Medulla oblongata (tissue), 1 donor: ENCODE measurements around the gene DIP2C.
A peak's percentile ranks its signal among the peaks of the same experiment; 100 is the strongest.

ENCODE experiments used
- DNase-seq: peaks from one replicate; pipeline ENCODE4 v3.0.0-alpha.2; 2015; ENCODE audit errors: extremely low spot score

DIP2C gene

DNA sequence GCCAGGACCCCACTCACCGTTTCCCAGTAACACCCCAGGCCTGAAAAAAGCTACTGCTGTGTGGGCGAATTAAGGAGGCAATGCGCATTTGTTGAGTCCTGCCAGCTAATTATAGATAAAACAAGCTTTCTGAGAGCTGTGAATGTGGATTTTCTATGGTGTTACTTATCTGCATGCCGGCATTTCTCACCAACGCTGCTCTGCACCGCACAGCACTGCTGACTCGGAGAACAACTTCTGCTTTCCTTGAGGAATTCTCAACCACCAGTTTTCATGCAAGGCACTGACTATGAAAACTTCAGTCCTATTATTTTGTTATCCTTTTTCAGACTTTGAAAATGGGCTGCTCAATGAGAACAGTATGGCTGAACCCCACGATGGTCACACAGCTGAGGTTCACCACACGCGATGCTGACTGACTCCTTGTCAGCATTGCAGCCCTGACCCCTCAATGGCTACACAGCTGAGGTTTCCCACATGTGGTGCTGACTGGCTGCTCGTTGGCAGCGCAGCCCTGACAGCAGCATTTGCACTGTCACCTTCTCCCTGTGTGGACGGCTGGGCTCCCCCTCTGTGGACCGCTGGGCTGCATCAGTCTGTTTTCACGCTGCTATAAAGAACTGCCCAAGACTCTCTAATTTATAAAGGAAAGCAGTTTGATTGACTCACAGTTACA, 190.6 kb downstream of the DIP2C start:
- DNase-seq: no peak

DNA sequence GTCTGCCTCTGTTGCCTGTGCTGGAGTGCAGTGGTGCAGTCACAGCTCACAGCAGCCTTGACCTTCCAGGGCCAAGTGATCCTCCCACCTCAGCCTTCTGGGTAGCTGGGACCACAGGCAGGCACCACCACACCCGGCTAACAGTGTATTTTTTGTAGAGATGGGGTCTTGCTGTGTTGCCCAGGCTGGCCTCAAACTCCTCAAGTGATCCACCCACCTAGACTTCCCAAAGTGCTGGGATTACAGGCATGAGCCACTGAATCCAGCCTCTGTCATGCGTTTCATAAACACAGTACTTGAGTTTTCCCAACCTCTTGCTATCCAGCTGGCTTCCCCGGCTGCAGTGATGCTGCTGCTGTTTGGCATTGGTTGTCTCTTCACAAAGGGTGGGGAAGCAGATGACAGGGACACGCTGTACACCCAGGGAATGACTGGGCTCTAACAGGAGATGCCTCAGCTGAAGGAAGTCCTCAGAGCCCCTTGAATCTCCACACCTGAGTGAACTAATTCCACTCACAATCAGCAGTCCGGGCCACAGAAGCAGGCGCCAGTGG, 191.5 kb downstream of the DIP2C start:
- no peak for DNase-seq

DNA sequence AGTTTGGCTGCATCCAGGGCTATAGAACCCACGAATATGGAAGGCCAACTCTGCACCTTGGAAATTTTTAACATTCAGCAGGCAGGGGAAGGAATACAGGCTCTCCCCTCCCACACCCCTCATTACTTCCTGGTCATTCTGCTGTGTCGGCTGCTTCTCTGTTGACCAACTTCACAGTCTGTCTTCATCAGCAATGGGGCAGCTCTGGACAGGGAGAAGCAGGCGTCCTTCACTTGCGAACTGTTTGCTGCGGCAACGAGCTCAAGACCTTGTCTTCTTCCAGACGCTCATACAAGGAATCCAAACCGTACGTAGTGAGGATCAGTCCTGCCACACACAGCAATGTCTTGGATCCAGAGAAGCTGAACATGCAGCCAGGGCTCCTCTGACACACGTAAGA, 192.2 kb downstream of the DIP2C start:
- no peak for DNase-seq

DNA sequence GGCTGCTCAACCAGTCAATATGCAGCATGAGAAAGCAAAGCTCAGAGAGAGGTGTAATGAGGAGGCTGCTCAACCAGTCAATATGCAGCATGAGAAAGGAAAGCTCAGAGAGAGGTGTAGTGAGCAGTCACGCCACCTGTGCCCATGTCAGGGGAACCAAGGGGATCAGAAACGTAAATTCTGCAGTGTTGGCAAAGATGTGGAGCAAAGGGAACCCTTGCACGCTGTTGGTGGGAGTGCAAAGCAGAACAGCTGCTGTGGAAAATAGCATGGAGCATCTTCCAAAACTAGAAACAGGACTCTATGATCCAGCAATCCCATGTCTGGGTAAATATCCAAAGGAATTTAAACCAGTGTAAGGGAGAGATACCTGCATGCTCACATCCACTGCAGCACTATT, 194.9 kb downstream of the DIP2C start:
- DNase-seq: no peak

DNA sequence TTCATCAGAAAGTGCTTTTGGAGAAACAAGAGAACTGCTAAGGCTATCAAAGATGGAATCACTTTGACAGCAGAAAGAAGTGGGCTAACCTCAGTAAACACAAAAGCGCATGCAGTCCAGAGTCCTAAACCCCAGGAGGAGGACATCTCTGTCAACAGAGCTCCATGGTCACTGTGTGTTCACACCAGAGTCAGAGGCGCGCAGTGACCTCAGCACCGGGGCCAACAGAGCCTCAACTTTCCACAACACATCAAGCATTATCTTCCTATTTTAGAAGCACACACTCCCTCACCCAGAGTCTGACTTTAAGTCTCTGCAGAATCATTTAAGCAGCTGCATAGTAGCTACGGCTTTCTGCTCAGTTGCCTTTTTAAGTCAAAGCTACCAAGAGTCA, 195.3 kb downstream of the DIP2C start:
- no peak for DNase-seq

DNA sequence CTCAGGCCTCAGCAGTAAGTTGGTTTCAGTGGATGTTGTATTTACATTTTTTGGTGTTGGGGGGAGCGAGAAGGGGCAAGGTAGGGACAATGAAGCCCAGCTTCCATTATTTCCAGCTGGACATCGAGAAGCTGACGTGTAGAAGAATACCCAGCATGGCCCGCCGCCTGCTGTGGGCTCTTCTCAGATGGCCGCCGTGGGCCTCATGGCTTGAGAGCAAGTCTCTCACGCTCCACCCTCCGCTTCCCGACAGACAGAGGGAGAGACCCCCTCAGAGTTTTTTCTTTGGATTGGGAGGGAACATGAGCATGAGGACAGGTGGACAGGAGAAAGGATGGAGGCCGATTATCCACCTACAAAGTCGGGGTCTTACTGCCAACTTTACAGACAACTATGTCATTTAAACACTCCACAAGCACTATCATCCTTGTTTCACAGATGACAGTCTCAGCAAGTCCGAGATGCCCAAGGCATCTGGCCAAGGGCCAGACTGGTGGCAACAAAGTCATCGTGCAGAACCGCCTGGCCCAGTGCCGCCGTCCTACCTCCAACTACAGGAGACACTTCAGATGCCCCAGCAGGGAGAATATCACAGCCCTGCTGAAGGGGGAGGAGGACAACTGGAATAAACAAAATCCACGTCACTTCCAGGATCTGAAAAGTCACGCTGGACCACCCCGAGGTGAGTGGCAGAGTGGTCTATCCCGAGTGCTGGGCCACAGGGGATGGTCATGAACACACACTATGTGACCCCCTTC, 195.9 kb downstream of the DIP2C start:
- no peak for DNase-seq

DNA sequence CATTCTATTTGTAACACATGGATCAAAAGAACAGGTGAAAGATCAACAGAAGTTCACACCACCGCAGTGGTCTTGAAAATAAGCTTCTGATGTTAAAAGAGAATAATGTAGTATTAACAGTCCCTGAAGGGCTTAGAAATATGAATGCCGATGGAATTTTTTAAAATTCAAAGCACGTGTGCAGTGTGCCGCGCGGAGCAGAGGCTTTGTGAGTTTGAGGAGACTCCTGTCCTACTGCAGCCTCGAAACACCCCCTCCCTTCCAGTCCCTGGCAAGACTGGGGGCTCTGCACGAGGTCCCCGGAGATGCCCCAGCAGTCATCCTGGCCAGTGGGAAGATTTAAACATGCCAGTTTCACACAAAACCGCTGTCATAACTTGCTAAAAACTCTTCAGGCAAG, 196.6 kb downstream of the DIP2C start:
- DNase-seq: no peak

DNA sequence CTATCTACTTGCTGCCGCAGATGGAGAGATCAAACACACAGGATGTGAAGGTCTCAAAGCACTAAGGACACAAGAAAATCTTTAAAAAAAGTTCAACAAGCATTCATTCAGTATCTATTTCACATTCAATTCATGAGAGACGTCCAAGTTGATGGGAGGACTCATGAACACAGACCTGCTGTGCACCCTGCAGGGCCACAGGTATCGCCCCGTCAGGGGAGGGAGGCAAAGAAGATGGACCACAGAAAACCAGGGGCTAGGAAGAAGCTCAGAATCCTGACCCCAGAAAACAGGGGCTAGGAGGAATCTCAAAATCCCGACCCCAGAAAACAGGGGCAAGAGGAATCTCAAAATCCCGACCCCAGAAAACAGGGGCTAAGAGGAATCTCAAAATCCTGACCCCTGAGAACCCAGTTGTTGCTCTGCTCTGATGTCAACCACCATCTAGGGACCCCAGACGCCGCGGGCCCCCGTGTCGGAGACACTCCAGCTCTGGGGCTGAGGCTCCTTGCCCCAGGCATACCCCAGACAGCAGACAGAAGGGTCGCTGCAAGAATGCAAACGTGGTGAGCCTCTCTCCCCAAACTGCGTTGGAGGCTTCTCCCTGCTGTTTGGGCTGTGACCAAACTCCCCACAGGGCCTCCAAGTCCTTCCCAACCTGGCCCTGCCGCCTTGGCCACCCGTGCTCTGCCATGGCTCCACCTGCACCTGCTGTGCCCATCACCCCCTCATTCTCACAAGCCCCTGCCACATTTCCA, 197.6 kb downstream of the DIP2C start:
- DNase-seq: no peak

DNA sequence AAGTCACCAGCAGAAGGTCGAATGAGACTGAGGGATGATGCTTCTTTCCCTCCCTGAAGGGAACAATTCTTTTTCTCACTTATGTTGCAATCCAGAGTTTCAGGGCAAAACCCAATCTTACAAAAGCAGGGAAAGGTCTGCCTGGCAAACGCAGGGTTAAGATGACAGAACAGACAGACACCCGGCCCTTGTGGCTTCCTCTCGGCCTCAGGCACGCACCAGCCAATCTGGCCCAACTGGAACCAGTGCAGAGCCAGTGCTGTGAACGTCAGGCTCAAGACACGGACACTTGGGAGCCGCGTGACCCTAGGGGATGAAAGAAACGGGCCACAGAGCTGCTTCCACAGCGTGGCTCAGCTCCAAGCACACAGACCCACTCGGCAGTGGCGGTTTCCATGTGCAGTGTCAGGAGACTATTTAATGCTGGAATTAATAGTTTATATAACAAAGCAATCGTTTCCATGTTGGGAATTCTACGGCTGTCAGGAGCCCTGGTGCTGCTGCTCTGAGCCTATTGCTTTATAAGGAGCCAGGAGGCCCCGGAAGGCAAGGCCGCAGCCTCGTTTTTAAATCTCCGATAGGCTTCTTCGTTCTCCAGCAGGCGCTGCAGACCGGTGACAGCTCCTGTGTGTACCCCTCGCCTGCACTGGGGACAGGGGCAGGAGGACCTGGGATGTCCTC, 198.4 kb downstream of the DIP2C start:
- DNase-seq: peak; percentile 86

DNA sequence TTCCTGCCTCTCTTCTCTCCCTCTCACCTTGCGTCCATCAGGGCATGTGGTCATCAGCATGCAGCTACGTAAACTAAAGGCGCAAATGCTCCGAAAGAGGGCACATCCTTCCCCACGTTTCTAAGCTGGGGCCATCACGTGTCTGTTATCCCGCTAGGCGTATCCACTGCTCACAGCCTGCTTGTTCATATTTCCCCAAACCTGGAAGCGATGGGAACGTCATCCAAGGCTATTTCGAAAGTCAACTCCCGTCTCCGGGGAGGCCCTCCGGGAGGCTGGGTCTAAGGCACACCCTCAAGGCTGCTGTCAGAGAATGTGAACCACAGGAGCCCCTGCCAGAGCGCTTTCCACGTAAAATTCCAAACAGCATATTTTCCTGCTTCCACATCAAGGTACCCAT, 199.2 kb downstream of the DIP2C start:
- no peak for DNase-seq

DNA sequence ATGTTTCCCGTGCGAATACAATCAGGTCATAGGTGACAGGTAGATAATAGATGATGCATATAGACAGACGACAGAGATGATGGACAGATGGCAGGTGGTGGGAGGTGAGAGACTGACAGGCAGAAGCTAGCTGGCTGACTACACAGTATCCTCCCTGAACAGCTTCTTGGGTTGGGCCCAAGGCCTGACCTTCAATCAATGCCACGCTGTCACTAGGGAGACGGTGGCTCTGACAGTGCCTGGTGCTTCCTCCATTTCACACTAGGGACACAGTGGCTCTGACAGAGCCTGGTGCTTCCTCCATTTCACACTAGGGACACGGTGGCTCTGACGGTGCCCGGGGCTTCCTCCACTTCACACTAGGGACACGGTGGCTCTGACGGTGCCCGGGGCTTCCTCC, 200.1 kb downstream of the DIP2C start:
- DNase-seq: no peak

DNA sequence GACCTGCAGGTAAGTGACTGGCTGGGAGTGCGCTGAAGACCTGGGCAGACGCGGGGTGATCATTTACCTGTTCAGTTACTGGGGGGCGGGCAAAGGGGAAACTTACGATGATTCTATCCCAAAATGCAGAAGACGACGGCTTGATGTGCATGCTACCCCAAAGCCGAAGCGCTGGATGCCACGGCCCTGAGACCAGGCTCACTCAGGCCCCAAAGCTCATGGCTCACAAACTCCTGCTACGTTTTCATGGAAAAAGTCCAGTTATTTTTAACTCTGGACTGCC, 200.6 kb downstream of the DIP2C start:
- DNase-seq: no peak

DNA sequence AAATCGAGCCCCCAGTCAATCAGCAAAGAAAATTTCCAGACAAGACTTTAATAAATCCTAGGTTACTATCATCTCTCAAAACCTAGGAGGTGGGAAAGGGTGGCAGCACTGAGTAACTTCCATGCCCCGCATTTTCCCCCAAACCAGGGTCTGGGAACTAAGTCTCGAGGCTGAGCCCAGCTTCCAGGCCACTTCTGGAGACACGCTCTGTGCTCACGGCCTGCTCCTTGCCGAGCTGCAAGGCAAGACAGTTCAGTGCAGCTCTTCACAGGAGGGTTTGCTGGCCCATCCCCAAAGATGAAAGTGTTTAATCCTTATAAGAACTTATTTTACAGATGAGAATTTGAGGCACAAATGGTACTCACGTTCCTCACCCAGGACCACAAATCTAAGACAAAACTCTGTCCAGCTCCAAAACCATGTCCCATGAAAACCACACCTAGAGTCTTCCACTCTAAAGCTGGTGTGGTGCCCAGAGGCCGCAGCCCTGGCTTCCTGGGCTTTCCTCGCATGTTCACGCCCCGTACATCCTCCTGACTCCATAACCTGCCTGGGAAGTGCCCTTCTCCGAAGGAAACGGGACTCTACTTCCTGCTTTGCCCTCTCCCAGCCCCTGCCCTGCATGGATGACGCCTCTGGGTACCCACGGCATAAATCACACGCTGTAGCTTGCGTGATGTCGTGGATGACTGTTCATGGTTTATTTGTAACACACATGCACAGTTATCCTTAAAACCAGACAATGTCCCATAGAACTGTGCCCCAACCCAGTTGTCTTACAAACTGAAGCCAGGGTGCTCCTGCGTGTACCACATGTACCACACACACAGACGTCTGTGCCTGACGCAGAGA, 201.2 kb downstream of the DIP2C start:
- DNase-seq: no peak

DNA sequence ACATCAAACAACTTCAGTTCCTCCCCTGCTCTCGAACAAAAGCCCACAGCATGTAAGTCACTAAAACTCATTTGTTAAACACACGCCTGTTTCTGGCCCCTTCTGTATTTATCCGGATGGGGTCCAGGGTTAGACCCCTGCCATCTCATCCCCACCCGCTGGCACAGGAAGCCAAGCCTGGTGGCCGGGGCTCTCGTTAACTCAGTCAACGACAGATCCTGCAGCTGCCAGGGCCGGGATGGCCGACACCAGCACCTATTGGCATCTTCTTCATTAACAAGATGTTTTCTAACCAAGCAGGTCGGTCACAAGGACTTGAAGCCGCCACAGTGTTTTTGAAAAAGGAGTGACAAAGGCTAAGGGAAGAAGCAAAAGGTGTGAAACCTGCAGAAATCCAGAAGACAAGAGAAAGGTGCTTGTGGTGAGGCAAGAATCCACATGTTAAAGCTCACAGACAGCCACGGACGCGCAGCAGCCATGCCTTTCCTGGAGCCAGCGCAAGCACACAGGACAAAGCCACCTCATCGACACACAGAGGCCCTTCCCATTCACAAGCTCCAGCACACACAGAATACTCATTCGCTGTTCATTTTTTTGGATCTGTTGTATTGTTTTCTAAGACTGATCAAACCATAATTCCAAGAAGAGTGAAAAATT, 202.7 kb downstream of the DIP2C start:
- no peak for DNase-seq

DNA sequence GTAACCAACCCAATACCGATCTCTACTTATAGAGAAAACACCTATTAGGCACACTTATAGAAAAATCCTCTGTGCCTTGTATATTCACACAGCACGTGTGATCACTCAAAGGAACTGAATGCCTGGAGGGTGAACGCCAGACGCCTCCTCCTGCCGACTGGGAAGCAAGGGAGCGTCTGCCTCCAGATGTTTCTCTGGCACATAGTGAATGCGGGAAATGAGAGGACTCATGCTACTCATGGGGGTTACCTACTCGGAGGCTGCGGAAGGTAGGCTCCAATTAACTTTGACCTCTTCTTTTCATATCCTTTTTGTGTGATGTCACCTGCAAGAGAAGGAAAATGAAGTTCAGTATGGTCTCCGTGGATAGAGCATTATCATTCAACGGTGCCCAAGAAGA, 203.3 kb downstream of the DIP2C start:
- DNase-seq: no peak

DNA sequence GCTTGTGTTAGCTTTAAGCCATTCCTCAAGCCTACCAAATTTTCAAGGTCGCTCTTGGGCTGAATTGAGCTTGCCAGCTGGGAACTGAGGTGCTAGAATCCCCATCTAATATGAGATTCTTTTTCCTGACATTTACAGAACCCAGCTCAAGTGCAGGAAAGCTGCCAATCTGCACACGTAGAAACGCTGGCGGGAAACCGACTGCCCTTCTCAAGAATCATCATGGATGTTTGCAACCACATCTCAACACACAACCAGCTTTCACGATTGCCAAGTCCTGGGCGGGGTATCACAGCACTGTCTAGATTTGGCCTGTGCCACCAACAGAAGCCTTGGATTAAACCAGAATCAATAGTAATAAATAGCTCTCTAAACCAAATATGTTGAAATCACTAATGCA, 203.7 kb downstream of the DIP2C start:
- DNase-seq: no peak

DNA sequence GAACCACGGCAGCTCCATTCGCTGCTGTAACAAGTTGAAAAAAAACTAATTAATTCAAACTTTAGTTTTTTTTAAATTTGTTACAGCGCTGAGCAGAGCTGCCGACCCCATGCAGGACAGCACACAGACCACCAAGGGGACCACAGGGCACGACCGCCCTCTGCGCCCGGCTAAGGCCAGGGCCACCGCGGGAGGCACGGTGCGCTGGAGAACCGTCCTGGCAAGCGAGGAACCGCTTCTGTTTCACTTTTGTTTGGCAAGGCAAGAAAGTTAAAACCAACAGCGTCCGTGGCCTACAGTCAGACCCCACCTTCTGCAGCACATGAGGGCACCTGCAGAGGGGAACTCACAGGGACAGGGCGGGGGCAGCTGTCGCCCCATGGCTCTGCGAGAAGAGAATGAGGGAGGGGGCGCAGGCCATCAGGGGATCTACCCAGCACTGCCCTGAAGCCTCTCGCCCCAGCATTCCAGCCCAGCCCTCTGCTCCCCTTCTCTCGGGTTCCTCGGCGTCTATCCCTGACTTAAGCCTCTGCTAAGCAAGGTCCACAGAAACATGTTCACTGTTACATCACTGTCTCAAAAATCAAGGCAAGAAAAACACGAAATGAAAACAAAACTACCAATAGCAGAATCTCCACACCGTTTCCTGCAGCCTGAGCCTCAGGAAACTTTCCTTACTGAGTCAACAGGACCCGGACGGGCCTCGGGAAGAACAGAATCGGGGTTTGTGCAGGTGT, 204.4 kb downstream of the DIP2C start:
- no peak for DNase-seq

DNA sequence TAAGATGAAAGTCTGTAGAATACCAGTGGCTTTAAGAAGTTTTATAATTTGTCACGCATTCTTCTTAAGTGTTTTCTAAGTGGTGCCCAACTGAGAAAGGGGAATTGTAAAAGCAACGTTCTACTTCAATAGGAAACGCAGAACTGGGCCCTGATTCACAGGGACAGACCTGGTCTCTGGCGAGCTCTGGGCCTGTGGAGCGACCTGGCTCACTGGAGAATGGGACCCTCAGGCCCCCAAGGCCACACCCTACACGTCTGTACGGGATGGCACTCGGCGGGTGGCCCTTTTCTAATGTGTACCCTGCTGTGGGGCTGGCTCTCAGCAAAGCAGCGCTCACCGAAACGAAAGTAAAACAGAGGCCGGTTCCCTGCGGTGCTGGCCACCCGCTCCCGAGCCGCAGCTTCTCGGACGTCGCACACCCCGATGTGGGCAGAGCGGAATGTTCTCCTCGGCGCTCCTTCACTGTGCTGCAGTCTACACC, 205.0 kb downstream of the DIP2C start:
- no peak for DNase-seq

DNA sequence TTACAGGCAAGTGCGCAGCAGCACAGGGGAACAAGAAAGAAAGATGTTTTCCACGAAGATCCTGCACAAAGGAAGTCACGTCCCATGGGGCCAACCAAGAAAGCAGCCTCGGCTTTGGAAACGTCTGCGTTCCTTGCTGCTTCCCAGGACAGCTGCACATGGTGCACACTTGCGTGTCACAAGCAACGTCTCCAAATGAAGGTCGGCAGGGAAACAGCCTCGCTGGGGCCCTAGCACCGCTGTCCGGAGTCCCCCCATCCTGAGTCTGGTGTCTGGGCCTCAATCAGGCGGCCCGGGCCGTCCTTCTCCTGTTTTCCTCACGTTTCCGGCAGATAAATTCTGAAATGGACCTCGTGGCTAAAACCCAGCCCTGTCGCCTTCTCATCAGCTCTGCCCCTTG, 206.2 kb downstream of the DIP2C start:
- DNase-seq: no peak

DNA sequence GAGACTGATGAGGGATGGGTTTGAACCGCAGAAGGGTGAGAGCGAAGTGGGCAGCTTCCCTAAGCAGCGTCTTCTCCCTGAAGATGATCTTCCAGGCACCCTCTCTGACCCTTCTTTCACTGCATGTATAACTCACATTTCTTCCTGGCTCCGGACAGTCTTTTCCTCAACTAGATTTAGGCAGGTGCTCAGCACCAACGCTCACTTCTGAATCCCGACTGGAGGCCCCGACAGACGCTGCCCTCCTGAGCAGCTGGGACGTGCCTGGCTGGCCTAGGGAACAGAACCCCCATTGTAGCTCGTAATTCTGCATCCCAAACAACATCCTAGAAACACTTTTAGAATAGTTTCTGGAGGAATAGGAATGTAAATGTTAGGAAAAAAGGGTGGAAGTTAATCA, 206.6 kb downstream of the DIP2C start:
- no peak for DNase-seq
